Activated CD8-positive, alpha-beta T cell treated with anti-CD3 and anti-CD28 coated beads for 36 hours (primary cell): Measurements from ENCODE around the gene SYT14. TPM values are rescaled to one million over a fixed set of nuclear protein-coding genes. Genes with fewer than 3 reads are reported as not detected.
"Not testable (repeated sequence)": the region's sequence is repeated elsewhere in the genome, so short reads cannot be mapped to it uniquely, and the experiment has no call there.

ENCODE experiments used
- ATAC-seq: fragments of 200-7000 bp; cut with Tn5 transposase; one replicate; pipeline ENCODE4 v1.10.0; 2021; ENCODE audit warnings: mild to moderate bottlenecking, moderate library complexity
- CTCF ChIA-PET: fragments of 350-600 bp; sonication (Branson Sonifier 250); formaldehyde crosslinking; loops from one replicate; lab custom pipeline; 2021; ENCODE audit warnings: antibody characterized with exemption; lab: Charles Lee
- POLR2A ChIA-PET: fragments of 350-600 bp; sonication (Branson Sonifier 250); formaldehyde crosslinking; loops from one replicate; lab custom pipeline; 2021; ENCODE audit warnings: antibody characterized with exemption; lab: Charles Lee
- DNase-seq: peaks from one replicate; pipeline ENCODE4 v3.0.0-alpha.2; 2020
- H3K27ac Mint-ChIP-seq: one replicate; pipeline ENCODE4 v1.8.0; 2021; ENCODE audit warnings: mild to moderate bottlenecking, mixed read lengths
- H3K27me3 Mint-ChIP-seq: one replicate; pipeline ENCODE4 v1.8.0; 2021; ENCODE audit warnings: mixed read lengths
- H3K36me3 Mint-ChIP-seq: one replicate; pipeline ENCODE4 v1.8.0; 2021; ENCODE audit warnings: low read depth, mixed read lengths
- H3K4me1 Mint-ChIP-seq: one replicate; pipeline ENCODE4 v1.8.0; 2021; ENCODE audit warnings: low read depth, mixed read lengths
- H3K4me3 Mint-ChIP-seq: one replicate; pipeline ENCODE4 v1.8.0; 2021; ENCODE audit warnings: mild to moderate bottlenecking, moderate library complexity, mixed read lengths
- H3K9me3 Mint-ChIP-seq: one replicate; pipeline ENCODE4 v1.8.0; 2021; ENCODE audit warnings: mixed read lengths
- CTCF ChIP-seq: fragments of 200-600 bp; IDR thresholded peaks from one replicate; pipeline ENCODE4 v1.8.0; 2022; ENCODE audit warnings: antibody characterized with exemption, mild to moderate bottlenecking
- intact Hi-C: fragments of 100-400 bp; cut with micrococcal nuclease; formaldehyde crosslinking; loops from one replicate; pipeline ENCODE4 v1.10.0; 2022
- total RNA-seq, 2 experiments: library from RNA; stranded (reverse); gene quantifications; one replicate each; pipeline ENCODE4 v1.2.3, GENCODE V29; 2021

The SYT14 gene
- total RNA-seq, 2 experiments from 2014 or later = not detected

- no peak overlapping the region for H3K4me3 Mint-ChIP-seq
- H3K36me3 Mint-ChIP-seq = no peaks in the 10 kb centered on the region
- intact Hi-C loops = no loop called here
- DNase-seq (no peak), ATAC-seq (no peak)
- peaks cover 15% of the 10 kb centered on the region for H3K27me3 Mint-ChIP-seq
- POLR2A ChIA-PET = interaction anchor here (0.6 kb wide), 1 partner anchor 49 kb away, joined by 3 read pairs; no protein-coding TSS in a partner anchor
- no peaks in the 10 kb centered on the region for H3K9me3 Mint-ChIP-seq
- CTCF ChIA-PET = no interaction called here
- no peak for TF ChIP-seq CTCF
- H3K27ac Mint-ChIP-seq = no peak overlapping the region
- no peaks in the 10 kb centered on the region for H3K4me1 Mint-ChIP-seq
Measured at GRCh38 chr1:209959623-209960022, 21.6 kb downstream of the SYT14 start.

DNA sequence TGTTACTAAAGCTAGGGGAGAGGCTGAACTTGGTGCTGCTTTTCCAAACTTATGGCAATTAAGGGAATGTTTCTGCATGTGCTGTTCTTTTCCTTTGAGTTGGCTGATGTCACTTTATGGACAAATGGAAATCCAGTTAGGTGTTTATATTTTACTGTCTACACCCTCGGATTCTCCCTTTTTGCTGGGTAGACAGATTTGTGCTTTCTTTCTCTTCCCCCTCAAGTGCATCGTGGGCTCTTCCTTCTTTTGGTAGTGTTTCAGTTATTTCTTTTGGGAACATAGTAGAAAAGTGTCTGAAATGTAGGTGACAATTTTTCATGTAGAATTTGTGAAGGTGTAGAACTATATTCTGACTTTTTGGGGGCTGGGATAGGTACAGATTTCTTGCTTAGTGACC is 22.9 kb downstream of the SYT14 start:
- CTCF ChIA-PET = no interaction called here
- ATAC-seq (no peak), DNase-seq (no peak)
- no peak for TF ChIP-seq CTCF
- Mint-ChIP-seq H3K36me3 (no peaks in the 10 kb centered on the region), H3K27me3 (peaks cover 11% of the 10 kb centered on the region), H3K4me1 (no peaks in the 10 kb centered on the region), H3K9me3 (no peaks in the 10 kb centered on the region), H3K27ac (no peak overlapping the region), H3K4me3 (no peak overlapping the region)
- intact Hi-C loops = no loop called here
- POLR2A ChIA-PET = no interaction called here

DNA sequence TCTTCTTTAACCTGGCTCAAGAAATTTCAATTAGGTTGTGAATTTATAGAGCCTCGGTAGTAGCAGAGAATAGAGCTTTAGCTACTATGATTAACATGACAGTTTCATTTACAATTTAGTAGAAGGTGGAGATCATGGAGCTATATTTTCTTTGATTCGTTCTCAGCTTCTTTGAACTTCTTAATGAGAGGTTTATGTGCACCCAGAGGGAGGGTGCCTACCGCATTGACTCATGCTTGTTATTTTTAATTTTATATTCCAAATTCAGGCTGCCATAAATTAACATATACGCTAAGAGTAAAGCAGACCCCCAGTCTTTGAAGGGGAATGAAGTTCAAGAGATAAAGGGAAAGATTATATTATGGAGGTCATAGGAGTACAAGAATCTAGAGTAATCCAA is 24.4 kb downstream of the SYT14 start:
- H3K4me1 Mint-ChIP-seq = no peaks in the 10 kb centered on the region
- DNase-seq = no peak
- ATAC-seq = no peak
- peaks cover 11% of the 10 kb centered on the region for H3K27me3 Mint-ChIP-seq
- CTCF ChIA-PET = no interaction called here
- H3K9me3 Mint-ChIP-seq = no peaks in the 10 kb centered on the region
- no peak overlapping the region for H3K4me3 Mint-ChIP-seq
- POLR2A ChIA-PET = no interaction called here
- no peak for TF ChIP-seq CTCF
- no peak overlapping the region for H3K27ac Mint-ChIP-seq
- intact Hi-C loops = no loop called here
- H3K36me3 Mint-ChIP-seq = no peaks in the 10 kb centered on the region

DNA sequence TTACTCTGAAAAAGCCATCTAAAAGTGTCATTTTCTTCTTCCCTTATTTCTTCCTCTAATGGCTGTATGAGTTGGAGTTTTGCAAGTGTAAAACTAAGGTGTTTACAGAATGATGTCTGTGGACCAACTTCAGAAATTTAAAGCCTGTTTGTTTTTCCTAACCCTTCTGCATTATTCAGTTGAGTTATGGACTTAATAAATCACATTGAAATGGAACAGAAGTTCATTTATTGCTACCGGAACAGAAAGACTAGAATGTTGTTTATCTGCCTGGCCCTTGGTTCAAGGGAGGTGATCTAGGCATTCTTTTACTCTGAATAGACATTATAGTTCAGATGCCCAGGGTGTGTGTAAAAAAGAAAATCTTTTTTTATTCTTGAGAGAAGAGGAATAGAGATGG is 24.8 kb downstream of the SYT14 start:
- intact Hi-C loops = no loop called here
- no peak overlapping the region for H3K27ac Mint-ChIP-seq
- H3K27me3 Mint-ChIP-seq = peaks cover 10% of the 10 kb centered on the region
- ChIA-PET POLR2A (no interaction called here), CTCF (no interaction called here)
- H3K36me3 Mint-ChIP-seq = no peaks in the 10 kb centered on the region
- no peaks in the 10 kb centered on the region for H3K9me3 Mint-ChIP-seq
- DNase-seq = no peak
- no peak for ATAC-seq
- H3K4me1 Mint-ChIP-seq = no peaks in the 10 kb centered on the region
- TF ChIP-seq CTCF = no peak
- H3K4me3 Mint-ChIP-seq = no peak overlapping the region

GRCh38 chr1:209965996-209966395 is 28.0 kb downstream of the SYT14 start:
- POLR2A ChIA-PET = no interaction called here
- DNase-seq (no peak), ATAC-seq (no peak)
- intact Hi-C loops = no loop called here
- Mint-ChIP-seq H3K36me3 (no peaks in the 10 kb centered on the region), H3K27ac (no peak overlapping the region), H3K9me3 (peaks cover 3% of the 10 kb centered on the region), H3K4me1 (no peaks in the 10 kb centered on the region), H3K4me3 (no peak overlapping the region), H3K27me3 (peaks cover 10% of the 10 kb centered on the region)
- no peak for TF ChIP-seq CTCF
- CTCF ChIA-PET = no interaction called here

GRCh38 chr1:209978721-209979120 is 40.7 kb downstream of the SYT14 start:
- H3K27ac Mint-ChIP-seq, H3K4me1 Mint-ChIP-seq, H3K9me3 Mint-ChIP-seq, H3K4me3 Mint-ChIP-seq, H3K36me3 Mint-ChIP-seq, intact Hi-C loops, ATAC-seq, DNase-seq: not testable (repeated sequence)
- POLR2A ChIA-PET = interaction anchor here (0.7 to 1.4 kb wide), 2 partner anchors 10 to 324 kb away, joined by 3 read pairs; no protein-coding TSS in a partner anchor
- CTCF ChIA-PET = interaction anchor here (0.9 kb wide), 1 partner anchor 11 kb away, joined by 3 read pairs; no protein-coding TSS in a partner anchor
- H3K27me3 Mint-ChIP-seq = peaks cover 10% of the 10 kb centered on the region
